ENCODE measurements around the gene MRPL21. TPM values are rescaled to one million over a fixed set of nuclear protein-coding genes. Genes with fewer than 3 reads are reported as not detected.

Gene MRPL21
- total RNA-seq, 1 donor from 2014 or later, result 68.5 TPM

DNA sequence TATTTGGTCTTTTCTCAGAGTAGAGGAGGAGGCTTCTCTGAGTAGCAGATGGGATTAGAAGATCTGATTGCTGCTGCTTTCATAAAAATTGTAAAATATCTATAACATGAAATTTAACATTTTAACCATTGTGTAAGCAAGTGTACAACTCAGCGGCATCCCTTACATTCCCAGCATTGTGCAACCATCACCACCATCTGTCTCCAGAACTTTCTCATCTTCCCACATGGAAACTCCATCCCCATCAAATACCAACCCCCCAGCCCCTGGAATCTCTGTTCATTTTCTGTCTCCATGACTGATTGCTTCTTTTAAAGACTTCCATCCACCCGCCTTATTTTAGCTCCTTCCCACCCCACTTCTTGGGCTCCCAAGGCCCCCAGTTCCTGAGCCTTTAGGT, 44.9 kb upstream of the MRPL21 start:
- H3K36me3 ChIP-seq, result no peaks in the 10 kb centered on the region
- TF ChIP-seq, protein P1, sequence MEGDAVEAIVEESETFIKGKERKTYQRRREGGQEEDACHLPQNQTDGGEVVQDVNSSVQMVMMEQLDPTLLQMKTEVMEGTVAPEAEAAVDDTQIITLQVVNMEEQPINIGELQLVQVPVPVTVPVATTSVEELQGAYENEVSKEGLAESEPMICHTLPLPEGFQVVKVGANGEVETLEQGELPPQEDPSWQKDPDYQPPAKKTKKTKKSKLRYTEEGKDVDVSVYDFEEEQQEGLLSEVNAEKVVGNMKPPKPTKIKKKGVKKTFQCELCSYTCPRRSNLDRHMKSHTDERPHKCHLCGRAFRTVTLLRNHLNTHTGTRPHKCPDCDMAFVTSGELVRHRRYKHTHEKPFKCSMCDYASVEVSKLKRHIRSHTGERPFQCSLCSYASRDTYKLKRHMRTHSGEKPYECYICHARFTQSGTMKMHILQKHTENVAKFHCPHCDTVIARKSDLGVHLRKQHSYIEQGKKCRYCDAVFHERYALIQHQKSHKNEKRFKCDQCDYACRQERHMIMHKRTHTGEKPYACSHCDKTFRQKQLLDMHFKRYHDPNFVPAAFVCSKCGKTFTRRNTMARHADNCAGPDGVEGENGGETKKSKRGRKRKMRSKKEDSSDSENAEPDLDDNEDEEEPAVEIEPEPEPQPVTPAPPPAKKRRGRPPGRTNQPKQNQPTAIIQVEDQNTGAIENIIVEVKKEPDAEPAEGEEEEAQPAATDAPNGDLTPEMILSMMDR (IDR thresholded peaks at IDR 0.05), result no peak
- no peak for TF ChIP-seq POLR2A (IDR thresholded peaks at IDR 0.05)
- TF ChIP-seq POLR2AphosphoS5 (IDR thresholded peaks at IDR 0.05; ENCODE audit: insufficient read depth in 1 of 2, low read depth in 1 of 2), result no peak
- H3K4me1 ChIP-seq, result peaks cover 5% of the 10 kb centered on the region
- no peak for DNase-seq (ENCODE audit: extremely low spot score in 2 of 2)
- no peaks in the 10 kb centered on the region for H3K9me3 ChIP-seq
- H3K27me3 ChIP-seq, result no peaks in the 10 kb centered on the region
- H3K4me3 ChIP-seq, result no peak overlapping the region
- intact Hi-C loops (cut with DNase I), result loop anchor here (5.0 kb wide), 1 partner anchor 54 kb away; no protein-coding TSS in a partner anchor
- no peak overlapping the region for H3K27ac ChIP-seq

DNA sequence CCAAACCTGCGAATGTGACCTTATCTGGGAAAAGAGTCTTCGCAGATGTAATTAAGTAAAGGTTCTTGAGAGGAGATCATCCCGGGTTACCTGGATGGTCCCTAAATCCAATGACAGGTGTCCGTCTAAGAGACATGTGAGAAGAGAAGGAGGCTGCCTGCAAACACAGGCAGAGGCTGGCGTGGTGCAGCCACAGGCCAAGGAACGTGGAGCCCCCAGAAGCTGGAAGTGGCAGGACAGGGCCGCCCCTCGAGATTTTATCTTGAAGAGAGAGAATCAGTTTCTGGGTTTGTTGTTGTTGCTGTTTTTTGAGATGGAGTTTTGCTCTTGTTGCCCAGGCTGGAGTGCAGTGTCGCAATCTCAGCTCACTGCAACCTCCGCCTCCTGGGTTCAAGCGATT, 43.5 kb upstream of the MRPL21 start:
- Histone ChIP-seq H3K27ac (peak overlapping the region; percentile 39), H3K27me3 (no peaks in the 10 kb centered on the region), H3K36me3 (no peaks in the 10 kb centered on the region), H3K4me1 (peaks cover 10% of the 10 kb centered on the region), H3K9me3 (no peaks in the 10 kb centered on the region), H3K4me3 (no peak overlapping the region)
- DNase-seq (ENCODE audit: extremely low spot score in 2 of 2), result no peak
- intact Hi-C loops (cut with DNase I), result loop anchor here (5.0 kb wide), 1 partner anchor 55 kb away; no protein-coding TSS in a partner anchor
- TF ChIP-seq POLR2A (IDR thresholded peaks at IDR 0.05) (no peak), POLR2AphosphoS5 (IDR thresholded peaks at IDR 0.05; ENCODE audit: insufficient read depth in 1 of 2, low read depth in 1 of 2) (no peak)
- TF ChIP-seq, protein P1 (IDR thresholded peaks at IDR 0.05), result no peak

DNA sequence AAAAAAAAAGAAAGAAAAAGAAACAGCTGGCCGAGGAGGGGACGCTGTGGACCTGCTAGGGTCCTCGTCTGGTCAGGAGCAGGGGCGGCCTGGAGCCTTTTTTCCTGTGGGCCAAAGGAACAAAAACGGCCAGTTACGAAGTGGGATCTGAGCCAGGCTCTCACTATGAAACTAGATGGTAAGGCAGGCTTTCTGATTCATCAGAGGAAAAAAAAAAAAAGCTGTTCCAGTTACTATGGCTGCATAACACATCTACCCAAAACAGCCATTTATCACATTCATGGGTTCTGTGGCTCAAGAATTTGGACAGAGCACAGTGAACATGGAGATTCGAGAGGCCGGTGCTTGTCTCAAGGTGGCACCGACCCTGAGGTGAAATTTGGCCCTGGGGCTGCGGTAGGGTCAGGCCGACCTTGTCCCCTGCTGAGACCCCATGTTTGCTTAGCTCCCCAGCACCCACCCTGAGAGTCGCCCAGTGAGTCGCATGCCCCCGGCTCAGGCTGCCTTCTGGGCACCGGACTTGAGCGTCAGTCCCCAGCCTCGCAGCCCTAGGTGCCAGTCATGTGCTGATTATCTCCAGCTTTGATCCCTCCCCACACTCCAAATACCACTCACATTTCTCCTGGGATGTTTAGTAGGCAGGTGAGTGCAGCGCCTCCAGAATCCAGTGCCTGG, 42.9 kb upstream of the MRPL21 start:
- TF ChIP-seq POLR2A (IDR thresholded peaks at IDR 0.05), result no peak
- TF ChIP-seq POLR2AphosphoS5 (IDR thresholded peaks at IDR 0.05; ENCODE audit: insufficient read depth in 1 of 2, low read depth in 1 of 2), result peak in 1 of 2 donors; percentile 32
- H3K36me3 ChIP-seq, result no peaks in the 10 kb centered on the region
- no peak overlapping the region for H3K4me3 ChIP-seq
- intact Hi-C loops (cut with DNase I), result loop anchor here (5.0 kb wide), 1 partner anchor 56 kb away; no protein-coding TSS in a partner anchor
- H3K27ac ChIP-seq, result peak overlapping the region; percentile 39
- no peak for DNase-seq (ENCODE audit: extremely low spot score in 2 of 2)
- H3K4me1 ChIP-seq, result peaks cover 15% of the 10 kb centered on the region
- no peaks in the 10 kb centered on the region for H3K9me3 ChIP-seq
- H3K27me3 ChIP-seq, result no peaks in the 10 kb centered on the region

DNA sequence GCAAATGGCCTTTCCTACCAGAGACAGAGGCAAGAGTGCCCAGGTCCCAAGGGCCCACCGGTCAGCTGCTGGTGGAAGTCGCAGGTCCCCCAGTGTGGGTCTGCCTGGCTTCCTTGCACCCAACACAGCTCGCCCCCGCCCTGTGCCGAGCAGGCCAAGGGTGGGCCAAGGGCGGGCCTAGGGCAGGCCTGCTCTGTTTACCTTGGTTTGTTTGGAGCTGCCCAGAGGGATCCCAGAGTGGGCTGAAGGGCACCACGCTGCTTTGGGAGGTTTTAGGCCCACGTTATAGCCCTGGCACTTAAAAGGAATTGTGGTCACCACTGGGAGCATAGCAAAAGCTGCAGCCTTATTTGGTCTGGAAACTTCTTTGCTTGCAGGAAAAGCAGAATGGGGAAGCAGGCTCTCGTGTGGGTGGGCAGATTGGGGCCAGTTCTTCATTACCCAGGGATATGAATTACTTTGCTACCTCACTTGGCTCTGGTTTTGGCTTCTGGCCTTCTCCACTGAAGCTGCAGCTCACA, 39.2 kb upstream of the MRPL21 start:
- peak overlapping the region; percentile 51 for H3K27ac ChIP-seq
- peak in 1 of 2 donors; percentile 21 for TF ChIP-seq POLR2AphosphoS5 (IDR thresholded peaks at IDR 0.05; ENCODE audit: insufficient read depth in 1 of 2, low read depth in 1 of 2)
- TF ChIP-seq, protein P1 (IDR thresholded peaks at IDR 0.05), result no peak
- intact Hi-C loops (cut with DNase I), result no loop called here
- H3K4me3 ChIP-seq, result no peak overlapping the region
- H3K27me3 ChIP-seq, result no peaks in the 10 kb centered on the region
- H3K4me1 ChIP-seq, result peaks cover 15% of the 10 kb centered on the region
- DNase-seq (ENCODE audit: extremely low spot score in 2 of 2), result no peak
- H3K36me3 ChIP-seq, result peaks cover 0 to 18% of the 10 kb centered on the region in 2 donors
- no peaks in the 10 kb centered on the region for H3K9me3 ChIP-seq

DNA sequence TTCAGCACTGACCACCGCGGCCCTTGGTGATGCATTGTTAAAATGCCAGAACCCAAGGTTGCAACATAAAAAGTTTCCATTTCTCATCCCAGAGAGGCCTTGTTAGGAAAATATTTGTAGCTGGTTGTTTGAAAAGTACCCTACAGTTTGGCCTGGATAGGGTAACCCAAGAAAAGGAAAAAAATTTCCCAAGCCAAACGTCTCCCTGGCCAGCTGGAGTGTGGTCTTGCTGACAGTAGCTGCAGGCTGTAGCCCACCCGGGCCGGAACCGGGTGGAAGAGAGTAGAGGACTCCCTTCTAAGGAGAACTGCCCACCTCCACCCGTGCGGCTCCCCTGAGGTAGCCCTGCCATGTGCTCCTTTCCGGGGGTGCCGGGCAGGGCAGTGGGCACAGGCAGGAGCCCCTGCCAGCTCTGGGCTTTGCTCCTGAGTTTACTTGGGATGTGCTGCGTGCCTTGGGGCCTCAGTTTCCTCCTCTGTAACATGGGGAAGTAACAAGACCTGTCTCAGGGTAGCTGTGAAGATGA, 38.5 kb upstream of the MRPL21 start:
- Histone ChIP-seq H3K36me3 (peaks cover 0 to 23% of the 10 kb centered on the region in 2 donors), H3K4me1 (peaks cover 15% of the 10 kb centered on the region), H3K9me3 (no peaks in the 10 kb centered on the region), H3K4me3 (no peak overlapping the region), H3K27me3 (no peaks in the 10 kb centered on the region), H3K27ac (peak overlapping the region; percentile 51)
- TF ChIP-seq POLR2A (IDR thresholded peaks at IDR 0.05) (no peak), POLR2AphosphoS5 (IDR thresholded peaks at IDR 0.05; ENCODE audit: insufficient read depth in 1 of 2, low read depth in 1 of 2) (peak in 1 of 2 donors; percentile 13)
- intact Hi-C loops (cut with DNase I), result no loop called here
- no peak for DNase-seq (ENCODE audit: extremely low spot score in 2 of 2)

Data from vagina (tissue), 2 donors.